Lung (tissue), 12 donors: Measurements from ENCODE around the gene UNC13A. TPM values are rescaled to one million over a fixed set of nuclear protein-coding genes. Genes with fewer than 3 reads are reported as not detected.

Experiments
- ATAC-seq: fragments of 200-7000 bp; cut with Tn5 transposase; one replicate; pipeline ENCODE4 v1.9.1; 2020; ENCODE audit warnings: moderate number of reproducible peaks; ENCODE audit not compliant: insufficient read depth, low FRiP score
- DNase-seq, 3 donors: peaks; one replicate each; pipeline ENCODE4 v3.0.0-alpha.2; 2013 to 2017
- H3K27ac ChIP-seq, 2 donors: one replicate each; pipeline ENCODE4 v1.5.1; 2013; ENCODE audit warnings: mild to moderate bottlenecking in 2 of 2, moderate library complexity in 2 of 2, control low read depth in 1 of 2, inconsistent platforms in 1 of 2, low read depth in 1 of 2, low read length in 1 of 2
- H3K27me3 ChIP-seq, 3 donors: one replicate each; pipeline ENCODE4 v1.5.1; 2013; ENCODE audit warnings: low read length in 2 of 3; ENCODE audit not compliant: control insufficient read depth in 3 of 3, insufficient read depth in 3 of 3
- H3K36me3 ChIP-seq, 4 donors: one replicate each; pipeline ENCODE4 v1.5.1; 2013; ENCODE audit warnings: low read length in 4 of 4, mild to moderate bottlenecking in 1 of 4, moderate library complexity in 1 of 4; ENCODE audit not compliant: control insufficient read depth in 4 of 4, insufficient read depth in 4 of 4
- H3K4me1 ChIP-seq, 5 donors: one replicate each; pipeline ENCODE4 v1.5.1; 2013; ENCODE audit warnings: low read length in 5 of 5, mild to moderate bottlenecking in 2 of 5, moderate library complexity in 1 of 5; ENCODE audit not compliant: control insufficient read depth in 5 of 5, insufficient read depth in 5 of 5
- H3K4me3 ChIP-seq: one replicate; pipeline ENCODE4 v1.5.1; 2013; ENCODE audit warnings: mild to moderate bottlenecking, control low read depth, moderate library complexity
- H3K9ac ChIP-seq, 2 donors: one replicate each; pipeline ENCODE4 v1.5.1; 2013; ENCODE audit warnings: low read length in 2 of 2, control low read depth in 1 of 2; ENCODE audit not compliant: insufficient read depth in 1 of 2
- H3K9me3 ChIP-seq, 4 donors: one replicate each; pipeline ENCODE4 v1.5.1; 2013; ENCODE audit warnings: low read length in 3 of 4, mild to moderate bottlenecking in 1 of 4, moderate library complexity in 1 of 4; ENCODE audit not compliant: control insufficient read depth in 4 of 4, insufficient read depth in 3 of 4
- CTCF ChIP-seq: IDR thresholded peaks from 2 replicates; pipeline ENCODE4 v1.5.1; 2012; ENCODE audit warnings: mild to moderate bottlenecking; ENCODE audit errors: control extremely low read depth, extremely low read depth
- WGBS, 2 donors: extraction: QIAGEN DNeasy Blood & Tissue Kit; methylation state at CpG; one replicate each; pipeline ENCODE4 v1.1.7; 2013; 5-methylcytosine and 5-hydroxymethylcytosine counted together
- polyA plus RNA-seq, 2 donors: library from polyadenylated mRNA; stranded (reverse); fragments of 200-250 nt; gene quantifications; one replicate each; pipeline ENCODE4 v1.2.1, GENCODE V29; 2013
- total RNA-seq, 2 donors: library from RNA; depleted of rRNA in 1 of 2; stranded (reverse); fragments of >200 nt in 1 of 2; gene quantifications; one replicate each; pipeline ENCODE4 v1.2.1, GENCODE V29; 2014 to 2021
- donor health status: control.
- donor health status: control.
- donor health status: Bipolar disorder and iron deficiency.
- donor health status: healthy.
- donor health status: DM: yes; HTN: yes; CAD: no.

UNC13A gene
- total and polyA plus RNA-seq, 4 donors, result 0.14 to 0.31 (median 0.27) TPM

DNA sequence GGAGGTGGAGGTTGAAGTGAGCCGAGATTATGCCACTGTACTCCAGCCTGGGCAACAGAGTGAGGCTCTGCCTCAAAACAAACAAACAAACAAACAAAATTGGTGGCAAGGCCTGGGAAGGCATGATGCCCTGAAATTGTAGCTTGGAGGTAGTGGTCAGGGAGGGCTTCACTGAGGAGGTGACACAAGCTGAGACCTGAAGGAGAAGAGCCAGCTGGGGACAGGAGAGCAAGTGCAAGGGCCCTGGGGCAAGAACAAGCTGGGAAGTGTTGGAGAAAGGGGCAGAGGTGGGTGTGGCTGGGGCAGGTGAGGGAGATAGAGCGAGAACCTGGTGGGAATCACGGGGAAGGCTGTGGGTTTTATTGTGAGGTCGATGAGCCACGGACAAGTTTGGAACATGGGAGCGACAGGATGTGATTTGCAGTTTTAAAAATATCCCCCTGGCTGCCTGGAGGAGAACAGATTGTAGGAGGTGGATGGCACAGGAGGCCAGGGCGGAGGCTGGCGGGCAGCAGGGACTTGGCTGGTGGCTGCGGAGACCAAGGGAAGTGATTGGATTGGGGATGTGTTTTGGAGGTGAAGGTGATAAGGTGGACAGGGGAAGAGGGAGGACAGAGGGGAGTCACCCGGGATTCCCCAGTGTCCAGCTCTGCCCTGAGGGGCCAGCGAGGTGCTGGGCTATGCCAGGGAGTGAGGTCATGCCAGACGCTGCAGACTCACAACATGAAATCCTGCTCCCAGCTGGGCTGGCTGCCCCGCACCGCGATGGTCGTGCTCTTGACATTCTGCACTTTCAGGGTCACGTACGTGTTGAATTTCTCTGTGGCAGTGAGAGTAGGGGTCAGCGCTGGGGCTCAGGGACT is 14.0 kb downstream of the UNC13A start:
- WGBS, 2 donors, result 65 to 71% methylated on average over 19 of the region's 19 CpGs
- no peak overlapping the region for H3K27ac ChIP-seq
- TF ChIP-seq CTCF, result no peak

GRCh38 chr19:17671906-17672305 is 16.2 kb downstream of the UNC13A start:
- Histone ChIP-seq H3K4me1 (no peaks in the 10 kb centered on the region), H3K9me3 (no peaks in the 10 kb centered on the region), H3K36me3 (no peaks in the 10 kb centered on the region), H3K27ac (no peak overlapping the region), H3K4me3 (no peak overlapping the region), H3K27me3 (peaks cover 0 to 3% (median 0%) of the 10 kb centered on the region in 3 donors), H3K9ac (no peak overlapping the region)
- no peak for ATAC-seq
- WGBS, 2 donors, result 73 to 79% methylated on average over 2 of the region's 2 CpGs
- no peak for DNase-seq
- no peak for TF ChIP-seq CTCF

More for the DNA sequence above, 14.0 kb downstream of the UNC13A start:
- Histone ChIP-seq H3K27me3 (peaks cover 0 to 5% (median 0%) of the 10 kb centered on the region in 3 donors), H3K9me3 (no peaks in the 10 kb centered on the region), H3K4me1 (no peaks in the 10 kb centered on the region), H3K9ac (no peak overlapping the region), H3K4me3 (no peak overlapping the region), H3K36me3 (no peaks in the 10 kb centered on the region)
- DNase-seq, result no peak
- no peak for ATAC-seq

- DNase-seq, result no peak
- TF ChIP-seq CTCF, result no peak
These were observed 18.7 kb downstream of the UNC13A start for GRCh38 chr19:17669419-17669818.

More at GRCh38 chr19:17669419-17669818, 18.7 kb downstream of the UNC13A start:
- 78 to 84% methylated on average over 9 of the region's 9 CpGs for WGBS, 2 donors
- no peaks in the 10 kb centered on the region for H3K27me3 ChIP-seq
- no peaks in the 10 kb centered on the region for H3K4me1 ChIP-seq
- no peaks in the 10 kb centered on the region for H3K36me3 ChIP-seq
- H3K9ac ChIP-seq, result no peak overlapping the region
- no peak overlapping the region for H3K27ac ChIP-seq
- H3K9me3 ChIP-seq, result peaks cover 0 to 16% (median 2%) of the 10 kb centered on the region in 4 donors
- no peak overlapping the region for H3K4me3 ChIP-seq
- ATAC-seq, result no peak
